OCI-M2 (cell line): Measurements from ENCODE around the gene TMEM123.
"Not testable (repeated sequence)": the region's sequence is repeated elsewhere in the genome, so short reads cannot be mapped to it uniquely, and the experiment has no call there.

Experiments
- DNase-seq: peaks from one replicate; lab custom pipeline; 2025; ENCODE audit not compliant: unreplicated experiment; lab: John Stamatoyannopoulos, UW

The TMEM123 gene

DNA sequence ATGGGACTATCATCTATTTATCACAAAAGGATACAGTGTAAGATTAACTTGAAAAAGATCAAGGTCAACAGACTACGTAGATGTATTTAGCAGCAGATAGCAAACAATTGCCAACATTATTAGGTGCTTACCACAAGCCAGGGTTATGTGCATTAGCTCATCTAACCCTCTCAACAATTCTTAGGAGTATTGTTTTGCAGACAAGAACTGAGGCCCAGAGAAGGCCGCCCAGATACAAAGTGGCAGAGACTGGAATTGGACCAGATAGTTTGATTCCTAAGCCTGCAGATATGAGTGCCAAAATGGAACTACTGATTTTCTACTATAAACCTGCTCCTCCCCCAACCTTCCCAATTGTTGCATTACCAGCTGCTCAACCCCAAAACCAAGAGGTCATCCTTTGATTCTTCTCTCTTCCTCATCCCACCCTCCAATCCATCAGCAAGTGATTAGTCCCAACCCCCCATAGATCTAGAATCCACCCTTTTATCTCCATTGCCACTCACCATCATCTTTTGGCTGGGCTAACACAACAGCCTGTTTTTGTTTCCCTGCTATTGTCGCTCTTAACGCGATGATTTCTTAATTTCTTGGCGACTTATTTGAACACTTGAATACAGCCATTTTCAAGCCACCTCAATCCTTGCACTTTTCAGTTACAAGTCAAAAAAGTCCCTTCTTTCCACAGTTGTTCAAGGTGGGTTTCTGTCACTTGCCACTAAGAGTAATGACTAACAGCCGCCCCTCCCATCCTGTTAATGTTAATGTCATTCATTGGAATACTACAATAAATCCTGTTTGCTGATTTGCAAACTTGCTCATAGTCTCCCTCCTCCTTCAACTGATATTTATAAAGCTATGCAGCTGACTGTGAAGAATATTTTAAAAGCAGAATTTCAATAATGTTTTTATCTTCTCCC lies 2.7 kb downstream of the TMEM123 start:
- no peak for DNase-seq

DNA sequence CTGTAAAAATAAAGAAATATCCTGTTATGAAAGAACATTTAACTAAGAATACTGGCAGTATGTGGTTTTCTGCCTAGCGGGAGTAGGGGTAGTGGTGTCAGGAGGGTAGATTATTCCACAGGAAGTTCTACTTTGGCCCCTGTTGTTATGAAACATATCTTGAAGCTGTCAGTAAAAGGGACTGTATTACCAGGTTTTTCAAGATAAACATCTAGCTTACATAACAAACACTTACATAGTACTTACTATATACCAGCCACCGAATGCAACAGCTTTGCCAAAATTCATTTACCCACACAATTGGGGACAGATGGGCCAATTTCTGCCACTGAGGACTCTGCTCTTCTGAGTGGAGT lies 3.7 kb downstream of the TMEM123 start:
- DNase-seq, result no peak

DNA sequence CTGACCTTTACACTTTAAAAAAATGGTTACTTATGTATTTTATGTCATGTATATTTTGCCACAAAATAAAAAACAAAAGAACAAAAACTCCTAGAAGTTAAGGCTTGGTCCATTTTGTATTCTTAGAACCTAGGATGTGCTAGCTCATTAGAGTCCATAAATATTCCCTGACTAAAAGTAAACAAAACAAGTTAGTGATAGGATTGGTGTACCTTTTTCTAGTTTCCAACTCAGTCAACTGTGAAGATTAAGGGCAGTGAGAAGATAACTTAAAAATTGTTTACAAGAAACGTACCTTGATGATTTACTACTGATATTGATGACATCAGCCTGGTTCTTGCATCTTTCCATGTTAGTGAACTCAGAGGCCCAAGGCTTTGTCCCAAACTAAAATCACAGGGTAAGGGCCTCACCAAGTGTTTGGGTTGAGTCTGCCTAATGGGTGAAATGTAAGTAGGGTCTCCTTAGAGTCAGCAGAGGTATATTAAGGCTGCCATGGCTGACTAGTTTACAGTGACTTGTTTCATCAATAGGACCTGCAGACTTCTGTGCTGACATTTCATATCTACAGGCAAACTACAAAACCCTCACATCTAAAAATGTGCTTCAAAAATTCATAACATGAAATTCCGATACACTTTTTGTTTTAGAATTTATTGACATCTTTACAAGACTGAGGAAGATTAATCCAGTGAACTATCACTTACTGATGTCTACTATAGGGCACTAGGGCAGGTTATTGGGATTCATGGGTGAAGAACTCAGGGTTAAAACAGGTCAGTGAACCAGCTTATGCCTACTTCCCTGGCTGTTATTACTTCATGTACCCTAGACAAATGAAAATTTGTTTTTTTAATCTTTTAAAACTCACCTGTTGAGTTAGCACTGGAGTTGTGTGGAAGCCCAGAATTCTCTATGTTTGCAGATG lies 4.4 kb downstream of the TMEM123 start:
- no peak for DNase-seq

DNA sequence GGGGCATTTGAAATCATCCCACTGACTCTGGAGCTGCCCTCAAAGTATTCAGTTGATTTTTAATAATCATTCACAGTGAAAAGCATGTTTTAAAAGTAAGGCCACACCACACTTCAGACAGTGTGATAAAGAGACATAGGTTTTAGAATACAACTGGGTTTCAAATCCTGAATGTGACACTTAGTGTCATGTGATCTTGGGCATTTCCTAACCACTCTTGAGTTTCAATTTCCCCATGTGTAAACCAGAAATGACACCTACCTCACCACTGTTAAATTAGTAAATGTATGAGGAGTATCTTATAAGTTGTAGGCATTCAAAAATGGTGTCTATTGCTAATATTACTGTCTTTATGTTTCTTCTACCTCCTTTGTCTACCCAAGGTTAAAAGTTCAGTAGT lies 5.4 kb downstream of the TMEM123 start:
- no peak for DNase-seq

DNA sequence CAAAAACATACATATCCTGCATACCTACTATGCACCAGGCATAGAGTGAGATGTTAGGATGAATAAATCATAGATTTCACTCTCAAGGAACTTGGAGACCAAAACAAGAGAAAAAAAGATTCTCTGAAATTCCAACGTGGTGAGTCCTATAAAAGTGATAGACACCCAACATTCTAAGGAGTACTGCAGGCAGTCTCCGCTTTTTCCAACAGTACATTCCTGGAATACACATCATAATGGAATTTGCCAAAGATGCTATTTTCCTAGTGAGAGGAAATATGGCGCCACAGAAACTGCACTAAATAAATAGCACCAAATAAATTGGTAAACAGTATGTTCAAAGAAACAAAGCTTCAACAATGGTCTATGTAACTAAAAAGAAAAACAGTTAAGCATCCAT lies 6.0 kb downstream of the TMEM123 start:
- no peak for DNase-seq

DNA sequence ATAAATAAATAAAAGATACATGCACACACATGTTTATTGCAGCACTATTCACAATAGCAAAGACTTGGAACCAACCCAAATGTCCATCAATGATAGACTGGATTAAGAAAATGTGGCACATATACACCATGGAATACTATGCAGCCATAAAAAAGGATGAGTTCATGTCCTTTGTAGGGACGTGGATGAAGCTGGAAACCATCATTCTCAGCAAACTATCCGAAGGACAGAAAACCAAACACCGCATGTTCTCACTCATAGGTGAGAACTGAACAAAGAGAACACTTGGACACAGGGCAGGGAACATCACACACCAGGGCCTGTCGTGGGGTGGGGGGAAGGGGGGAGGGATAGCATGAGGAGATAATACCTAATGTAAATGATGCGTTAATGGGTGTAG lies 7.9 kb downstream of the TMEM123 start:
- DNase-seq, result not testable (repeated sequence)

DNA sequence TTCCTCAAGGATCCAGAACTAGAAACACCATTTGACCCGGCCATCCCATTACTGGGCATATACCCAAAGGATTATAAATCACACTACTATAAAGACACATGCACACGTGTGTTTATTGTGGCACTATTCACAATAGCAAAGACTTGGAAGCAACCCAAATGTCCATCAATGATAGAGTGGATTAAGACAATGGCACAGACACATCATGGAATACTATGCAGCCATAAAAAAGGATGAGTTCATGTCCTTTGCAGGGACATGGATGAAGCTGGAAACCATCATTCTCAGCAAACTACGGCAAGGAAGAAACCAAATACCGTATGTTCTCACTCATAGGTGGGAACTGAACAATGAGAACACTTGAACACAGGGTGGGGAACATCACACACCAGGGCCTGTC lies 8.4 kb downstream of the TMEM123 start:
- DNase-seq, result not testable (repeated sequence)

DNA sequence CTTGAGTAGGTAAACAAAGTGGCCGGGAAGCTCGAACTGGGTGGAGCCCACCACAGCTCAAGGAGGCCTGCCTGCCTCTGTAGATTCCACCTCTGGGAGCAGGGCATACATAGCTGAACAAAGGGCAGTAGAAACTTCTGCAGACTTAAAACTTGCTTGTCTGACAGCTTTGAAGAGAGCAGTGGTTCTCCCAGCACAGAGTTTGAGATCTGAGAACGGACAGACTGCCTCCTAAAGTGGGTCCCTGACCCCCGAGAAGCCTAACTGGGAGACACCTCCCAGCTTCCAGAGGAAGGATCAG lies 13.6 kb downstream of the TMEM123 start:
- not testable (repeated sequence) for DNase-seq

DNA sequence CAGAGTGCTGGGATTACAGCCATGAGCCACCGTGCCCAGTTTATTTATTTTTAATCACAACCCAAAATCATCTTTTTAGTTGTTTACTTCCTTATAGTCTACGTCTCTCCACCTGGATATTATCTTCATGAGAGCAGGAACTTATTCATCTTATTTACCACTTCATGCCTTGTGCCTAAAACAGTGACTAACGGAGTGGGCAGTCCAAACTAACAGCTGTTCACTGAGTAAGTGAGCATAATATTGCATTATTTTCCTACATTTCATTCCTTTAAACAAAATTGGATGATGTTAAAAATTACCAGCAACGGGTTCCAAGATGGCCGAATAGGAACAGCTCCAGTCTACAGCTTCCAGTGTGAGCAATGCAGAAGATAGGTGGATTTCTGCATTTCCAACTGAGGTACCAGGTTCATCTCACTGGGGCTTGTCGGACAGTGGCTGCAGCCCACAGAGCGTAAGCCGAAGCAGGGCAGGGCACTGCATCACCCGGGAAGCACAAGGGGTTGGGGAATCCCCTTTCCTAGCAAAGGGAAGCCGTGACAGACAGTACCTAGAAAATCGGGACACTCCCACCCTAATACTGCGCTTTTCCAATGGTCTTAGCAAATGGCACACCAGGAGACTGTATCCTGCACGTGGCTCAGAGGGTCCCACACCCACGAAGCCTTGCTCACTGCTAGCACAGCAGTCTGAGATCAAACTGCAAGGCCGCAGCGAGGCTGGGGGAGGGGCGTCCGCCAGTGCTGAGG lies 14.1 kb downstream of the TMEM123 start:
- DNase-seq, result no peak

DNA sequence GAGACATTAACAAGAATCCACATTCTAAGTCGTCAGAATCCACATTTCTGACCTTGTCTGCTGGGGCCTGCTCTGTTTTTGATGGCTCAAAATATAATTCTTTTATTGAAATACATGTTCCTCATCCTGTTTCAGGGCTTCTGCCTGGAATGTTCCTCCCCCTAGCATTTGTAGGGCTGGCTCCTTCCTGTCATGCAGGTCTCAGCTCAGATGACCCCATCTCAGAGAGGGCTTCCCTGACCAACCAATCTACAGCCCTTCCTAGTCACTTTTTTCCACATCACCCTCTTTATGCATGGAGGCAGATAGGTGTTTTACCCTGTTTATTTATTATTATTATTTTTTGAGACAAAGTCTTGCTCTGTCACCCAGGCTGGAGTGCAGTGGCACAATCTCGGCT lies 14.8 kb downstream of the TMEM123 start:
- DNase-seq, result no peak

DNA sequence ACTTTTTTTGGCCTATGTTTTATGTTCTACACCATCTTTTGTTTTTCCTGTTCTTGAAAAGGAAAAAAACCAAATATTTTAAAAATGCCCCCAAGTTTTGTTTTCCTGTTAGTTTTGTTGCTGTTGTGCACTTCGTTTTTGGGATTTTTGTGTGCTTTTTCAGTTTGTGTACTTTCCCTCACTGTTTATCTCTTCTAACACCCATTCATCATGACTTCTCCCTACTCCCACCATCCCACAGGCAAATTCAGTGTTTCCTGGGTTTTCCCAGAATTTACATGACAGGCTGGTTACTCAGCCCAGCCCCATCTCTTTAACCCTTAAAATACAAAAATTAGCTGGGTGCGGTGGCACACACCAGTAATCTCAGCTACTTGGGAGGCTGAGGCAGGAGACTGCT lies 15.6 kb downstream of the TMEM123 start:
- DNase-seq, result no peak

DNA sequence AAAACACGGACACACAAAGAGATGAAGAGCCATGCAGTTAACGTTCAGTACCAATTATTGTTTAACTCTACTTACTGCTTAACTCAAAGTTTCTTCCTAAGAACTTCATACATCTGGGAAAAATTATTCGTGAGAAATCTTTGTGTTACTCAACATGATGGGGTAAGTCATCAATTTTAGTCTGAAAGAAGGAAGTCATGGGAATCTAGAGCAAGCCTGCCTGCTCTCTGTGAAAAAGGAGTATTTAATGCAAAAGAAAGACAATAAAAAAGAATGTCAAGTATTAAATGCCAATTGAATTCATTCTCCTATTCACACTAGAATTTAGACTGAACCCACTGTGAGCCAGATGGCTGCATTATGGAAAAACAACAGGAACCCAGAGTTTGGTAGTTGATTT lies 16.0 kb downstream of the TMEM123 start:
- no peak for DNase-seq

DNA sequence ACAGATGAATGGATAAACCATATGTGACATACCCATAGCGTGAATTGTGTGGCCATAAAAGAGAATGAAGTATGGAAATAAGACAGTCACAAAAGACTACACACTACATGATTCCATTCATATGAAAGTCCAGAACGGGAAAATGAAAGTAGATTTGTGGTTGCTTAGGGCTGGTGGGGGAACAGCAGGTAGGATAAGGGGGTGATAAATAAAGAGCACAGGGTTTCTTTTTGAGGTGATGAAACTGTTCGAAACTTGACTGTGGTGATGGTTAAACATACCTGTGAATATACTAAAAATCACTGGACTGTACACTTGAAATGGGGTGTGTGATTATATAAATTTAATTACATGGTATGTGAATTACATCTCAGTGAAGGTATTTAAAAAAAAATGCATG lies 16.9 kb downstream of the TMEM123 start:
- DNase-seq, result no peak

DNA sequence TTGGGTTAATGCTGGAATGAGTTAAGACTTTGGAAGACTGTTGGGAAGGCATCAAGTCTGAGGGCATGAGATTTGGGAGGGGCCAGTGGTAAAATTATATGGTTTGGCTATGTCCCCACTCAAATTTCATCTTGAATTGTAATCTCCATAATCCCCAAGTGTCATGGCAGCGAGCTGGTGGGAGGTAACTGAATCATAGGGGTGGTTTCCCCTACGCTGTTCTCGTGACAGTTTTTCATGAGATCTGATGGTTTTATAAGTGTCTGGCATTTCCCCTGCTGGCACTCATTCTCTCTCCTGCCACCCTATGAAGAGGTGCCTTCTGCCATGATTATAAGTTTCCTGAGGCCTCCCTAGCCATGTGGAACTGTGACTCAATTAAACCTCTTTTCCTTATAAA lies 19.0 kb downstream of the TMEM123 start:
- DNase-seq, result not testable (repeated sequence)

DNA sequence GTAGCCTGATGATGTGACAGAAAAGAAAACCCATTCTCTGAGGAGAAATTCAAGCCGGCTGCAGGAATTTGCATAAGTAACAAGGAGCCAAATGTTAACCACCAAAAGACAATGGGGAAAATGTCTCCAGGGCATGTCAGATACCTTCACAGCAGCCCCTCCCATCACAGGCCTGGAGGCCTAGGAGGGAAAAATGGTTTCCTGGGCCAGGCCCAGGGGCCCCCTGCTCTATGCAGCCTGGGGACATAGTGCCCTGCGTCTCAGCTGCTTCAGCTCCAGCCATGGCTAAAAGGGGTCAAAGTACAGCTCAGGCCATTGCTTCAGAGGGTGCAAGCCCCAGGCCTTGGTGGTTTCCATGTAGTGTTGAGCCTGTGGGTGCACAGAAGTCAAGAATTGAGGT lies 20.0 kb downstream of the TMEM123 start:
- not testable (repeated sequence) for DNase-seq

DNA sequence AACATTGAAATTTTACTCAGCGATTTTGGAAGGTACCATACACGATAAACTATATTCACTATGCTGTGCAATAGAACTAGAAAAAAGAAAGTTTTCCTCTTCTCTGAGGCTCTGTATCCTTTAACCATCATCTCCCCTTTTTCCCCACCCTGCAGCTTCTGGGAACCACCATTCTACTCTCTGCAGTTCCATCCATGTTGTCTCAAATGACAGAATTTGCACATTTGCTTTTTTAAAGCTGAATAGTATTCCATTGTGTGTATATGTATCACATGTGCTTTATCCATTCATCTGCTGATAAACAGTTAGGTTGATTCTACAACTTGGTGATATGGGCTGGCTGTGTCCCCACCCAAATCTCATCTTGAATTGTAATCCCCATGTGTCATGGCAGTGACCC lies 21.2 kb downstream of the TMEM123 start:
- no peak for DNase-seq

DNA sequence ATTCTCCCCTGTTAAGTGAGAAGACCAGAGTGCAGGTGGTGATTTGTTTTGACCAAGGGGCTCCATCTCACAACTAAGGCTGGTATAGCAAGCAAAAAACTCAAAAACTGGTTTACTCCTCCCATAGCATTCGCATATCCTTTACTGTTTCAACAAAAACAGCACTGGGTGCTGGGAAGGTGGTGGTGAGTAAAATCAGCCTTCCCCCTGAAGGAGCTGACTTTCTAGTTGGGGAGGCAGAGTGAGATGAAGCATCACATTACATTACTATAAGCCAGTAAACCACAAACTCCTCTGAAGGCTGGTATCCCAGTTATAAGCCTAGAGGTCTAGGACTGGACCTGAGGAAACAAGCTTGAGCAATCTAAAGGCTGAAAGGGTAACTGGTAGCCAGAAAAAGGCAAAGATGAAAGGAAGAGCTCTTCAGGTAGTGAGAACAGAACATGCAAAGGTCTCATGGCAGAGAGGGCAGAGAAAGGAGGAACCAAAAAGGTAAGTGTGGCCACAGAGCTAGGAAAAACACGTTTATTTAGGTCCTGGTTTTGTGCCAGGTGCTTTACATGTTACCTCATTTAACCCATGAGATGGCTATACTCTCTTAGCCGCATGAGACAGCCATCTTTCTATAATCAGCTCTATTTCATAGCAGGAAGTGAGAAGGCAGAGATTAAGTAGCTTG lies 22.3 kb downstream of the TMEM123 start:
- DNase-seq, result no peak

DNA sequence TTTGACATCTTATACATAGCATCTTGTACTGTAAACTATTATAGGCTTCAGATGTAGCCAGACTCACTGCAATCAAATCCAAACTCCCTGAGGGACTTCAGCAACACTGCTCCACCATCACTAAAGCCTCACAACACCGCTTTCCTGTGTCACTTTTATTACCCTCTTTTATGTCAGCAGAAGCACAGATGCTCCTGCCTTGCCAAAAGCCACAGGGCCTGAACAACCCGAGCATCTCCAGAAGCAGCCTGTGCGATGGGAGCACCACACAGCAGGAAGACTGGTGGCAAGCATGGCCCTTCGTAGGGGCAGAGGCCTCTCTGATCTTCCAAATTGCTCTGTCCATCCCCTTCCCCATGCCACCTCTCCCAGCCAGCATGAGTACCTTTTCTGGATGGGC lies 22.9 kb downstream of the TMEM123 start:
- no peak for DNase-seq

DNA sequence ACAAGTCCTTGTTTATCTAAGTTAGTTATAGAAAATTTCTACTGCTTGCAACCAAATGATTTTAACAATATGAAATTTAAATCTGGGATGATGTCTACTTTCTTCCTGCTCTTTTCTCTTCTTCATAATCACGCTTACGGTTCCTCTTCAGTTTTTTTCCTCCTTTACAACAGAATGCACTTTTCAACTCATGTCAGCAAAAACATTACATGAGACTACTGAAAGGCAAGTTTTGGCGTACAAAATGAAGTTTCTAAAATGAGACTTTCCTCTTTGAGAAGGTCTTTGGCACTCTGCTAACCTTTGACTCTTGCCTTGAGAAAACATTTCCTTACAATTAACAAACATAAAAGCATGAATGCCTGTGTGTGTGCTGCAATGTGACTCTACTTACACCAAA lies 23.3 kb downstream of the TMEM123 start:
- no peak for DNase-seq

DNA sequence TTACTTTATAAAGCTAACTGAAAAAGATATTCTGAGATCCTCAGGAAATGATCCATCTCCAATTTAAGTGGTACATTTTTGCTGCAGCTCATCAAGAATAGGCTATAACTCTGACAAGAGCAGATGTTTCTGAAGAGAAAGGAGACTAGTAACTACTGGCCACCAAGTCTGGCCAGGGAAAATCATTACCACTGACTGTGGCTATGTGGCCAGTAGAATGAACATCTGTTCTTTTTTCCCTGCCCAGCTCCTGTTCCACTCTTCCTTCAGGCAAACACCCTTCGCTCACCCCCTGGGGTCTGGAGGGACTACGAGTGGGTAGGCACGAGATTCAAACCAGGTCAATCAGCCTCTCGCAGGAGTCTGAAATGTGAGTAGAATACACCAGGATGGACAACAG lies 23.9 kb downstream of the TMEM123 start:
- no peak for DNase-seq

DNA sequence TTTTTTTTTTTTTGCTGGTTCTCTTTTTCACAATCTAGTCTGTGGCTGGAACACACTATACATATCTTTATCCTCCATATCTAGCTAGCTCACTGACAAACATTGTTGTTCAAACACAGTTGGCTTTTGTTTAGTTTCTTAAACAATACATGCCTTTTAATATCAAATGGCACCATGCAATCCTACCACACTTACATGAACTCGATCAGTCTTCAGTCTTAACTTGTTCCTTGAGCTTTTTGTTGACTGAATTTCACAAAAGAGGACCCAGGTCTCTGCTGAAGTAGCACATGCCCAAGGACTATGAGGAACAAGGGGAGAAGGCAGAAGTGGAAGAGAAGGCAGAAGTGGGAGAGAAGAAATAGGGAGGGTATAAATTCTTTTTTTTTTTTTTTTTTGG lies 25.5 kb downstream of the TMEM123 start:
- no peak for DNase-seq
